Thyroid gland (tissue), 4 donors: ENCODE results near the gene MMP14. TPM values are rescaled to one million over a fixed set of nuclear protein-coding genes. Genes with fewer than 3 reads are reported as not detected.
A peak's percentile ranks its signal among the peaks of the same experiment; 100 is the strongest.
"Not testable (repeated sequence)": the region's sequence is repeated elsewhere in the genome, so short reads cannot be mapped to it uniquely, and the experiment has no call there.

Source experiments
- DNase-seq, 2 donors: peaks; one replicate each; pipeline ENCODE4 v3.0.0-alpha.2; 2019
- H3K27ac ChIP-seq, 3 donors: fragments of 200-600 bp; sonication (generic); 1 replicate in 2 of 3; 2 replicates in 1 of 3; pipeline ENCODE4 v1.5.1; 2016 to 2019; ENCODE audit warnings: mild to moderate bottlenecking in 1 of 3, moderate library complexity in 1 of 3
- H3K27me3 ChIP-seq: fragments of 200-600 bp; sonication (generic); one replicate; pipeline ENCODE4 v1.5.1; 2019
- H3K36me3 ChIP-seq, 2 donors: fragments of 200-600 bp; sonication (generic); one replicate each; pipeline ENCODE4 v1.5.1; 2016 to 2019
- H3K4me1 ChIP-seq, 2 donors: fragments of 200-600 bp; sonication (generic); one replicate each; pipeline ENCODE4 v1.5.1; 2017 to 2019
- H3K4me3 ChIP-seq, 3 donors: fragments of 200-600 bp; sonication (generic); replicated peaks in 1 of 3; 1 replicate in 2 of 3; 2 replicates in 1 of 3; pipeline ENCODE4 v1.5.1; 2016; ENCODE audit warnings: mild to moderate bottlenecking in 1 of 3
- H3K9me3 ChIP-seq: fragments of 200-600 bp; sonication (generic); one replicate; pipeline ENCODE4 v1.5.1; 2017
- CTCF ChIP-seq, 6 experiments: fragments of 200-600 bp in 3 of 6; fragments of 450-650 bp in 3 of 6; sonication (generic) in 3 of 6; IDR thresholded peaks; one replicate each; pipeline ENCODE4 v1.5.1; 2016 to 2019; ENCODE audit warnings: antibody characterized with exemption in 6 of 6, mild to moderate bottlenecking in 2 of 6, inconsistent platforms in 1 of 6, moderate library complexity in 1 of 6
- POLR2A ChIP-seq, 2 donors: fragments of 450-650 bp; IDR thresholded peaks; one replicate each; pipeline ENCODE4 v1.6.1; 2017; ENCODE audit warnings: antibody characterized with exemption in 2 of 2, mild to moderate bottlenecking in 2 of 2, moderate library complexity in 1 of 2
- WGBS, 2 donors: methylation state at CpG; one replicate each; pipeline ENCODE4 v1.1.5; 2017; 5-methylcytosine and 5-hydroxymethylcytosine counted together
- intact Hi-C: fragments of 100-400 bp; cut with DNase I; formaldehyde crosslinking; loops from one replicate; pipeline ENCODE4 v1.15.1; 2023
- total RNA-seq, 4 donors: library from RNA; depleted of rRNA; stranded (reverse); fragments of >200 nt; gene quantifications; one replicate each; pipeline ENCODE4 v1.2.3, GENCODE V29; 2016

The MMP14 gene
- total RNA-seq: 100 to 1,000 TPM in 1 of 4 donors, 10 to 100 TPM in 3; 59.7 to 119 (median 88.5) TPM

GRCh38 chr14:22836301-22837113 lies at the start of gene MMP14:
MMP14 (plus strand) TSS chr14:22836585; CDS start chr14:22836818, 233 bp downstream.
- peak; percentile 84 to 89 for DNase-seq
- WGBS, 2 donors: 2 to 9% methylated on average over 32 to 36 of the region's 46 CpGs
- TF ChIP-seq CTCF (IDR thresholded peaks at IDR 0.05): peak in 3 of 6 experiments; percentile 29 to 39 (median 37)
- peak in 1 of 2 donors; percentile 86 for TF ChIP-seq POLR2A (IDR thresholded peaks at IDR 0.05)

GRCh38 chr14:22786685-22787084 lies 49.7 kb upstream of the MMP14 start:
- intact Hi-C loops: no loop called here
- DNase-seq: no peak
- Histone ChIP-seq H3K36me3 (no peaks in the 10 kb centered on the region), H3K9me3 (no peaks in the 10 kb centered on the region), H3K27ac (no peak overlapping the region), H3K27me3 (no peaks in the 10 kb centered on the region), H3K4me3 (no peak overlapping the region), H3K4me1 (peaks cover 0 to under 1% of the 10 kb centered on the region in 2 donors)
- WGBS, 2 donors: 95 to 98% methylated on average over 4 of the region's 4 CpGs
- TF ChIP-seq POLR2A (IDR thresholded peaks at IDR 0.05) (no peak), CTCF (IDR thresholded peaks at IDR 0.05) (no peak)

More at GRCh38 chr14:22836301-22837113, at the start of gene MMP14:
- peaks cover 11% of the 10 kb centered on the region in 2 donors for H3K36me3 ChIP-seq
- intact Hi-C loops: no loop called here
- H3K27ac ChIP-seq: peak within 1 kb of the TSS; percentile 80 to 97 (median 94)
- no peaks in the 10 kb centered on the region for H3K9me3 ChIP-seq
- no peaks in the 10 kb centered on the region for H3K27me3 ChIP-seq
- H3K4me1 ChIP-seq: peaks cover 15 to 20% of the 10 kb centered on the region in 2 donors
- H3K4me3 ChIP-seq: peak within 1 kb of the TSS; percentile 71 to 95 (median 83)

GRCh38 chr14:22791301-22791700 lies 45.1 kb upstream of the MMP14 start:
- H3K4me1 ChIP-seq: no peaks in the 10 kb centered on the region
- intact Hi-C loops: no loop called here
- no peak overlapping the region for H3K27ac ChIP-seq
- H3K36me3 ChIP-seq: no peaks in the 10 kb centered on the region
- WGBS, 2 donors: 76 to 87% methylated on average over 3 of the region's 3 CpGs
- no peak for TF ChIP-seq CTCF (IDR thresholded peaks at IDR 0.05)
- TF ChIP-seq POLR2A (IDR thresholded peaks at IDR 0.05): no peak
- no peak overlapping the region for H3K4me3 ChIP-seq
- H3K9me3 ChIP-seq: no peaks in the 10 kb centered on the region
- H3K27me3 ChIP-seq: no peaks in the 10 kb centered on the region
- no peak for DNase-seq

- WGBS, 2 donors: 89 to 100% methylated on average over 2 of the region's 2 CpGs
- Histone ChIP-seq H3K27ac (no peak overlapping the region), H3K27me3 (no peaks in the 10 kb centered on the region), H3K4me3 (no peak overlapping the region), H3K9me3 (no peaks in the 10 kb centered on the region), H3K36me3 (no peaks in the 10 kb centered on the region), H3K4me1 (no peaks in the 10 kb centered on the region)
- TF ChIP-seq POLR2A (IDR thresholded peaks at IDR 0.05) (no peak), CTCF (IDR thresholded peaks at IDR 0.05) (no peak)
- DNase-seq: no peak
- intact Hi-C loops: no loop called here
Measured at GRCh38 chr14:22792158-22792557, 44.2 kb upstream of the MMP14 start.

- DNase-seq: not testable (repeated sequence)
Measured at GRCh38 chr14:22793550-22793949, 42.8 kb upstream of the MMP14 start.

More at GRCh38 chr14:22793550-22793949, 42.8 kb upstream of the MMP14 start:
- H3K9me3 ChIP-seq, intact Hi-C loops, H3K4me1 ChIP-seq, H3K27ac ChIP-seq, H3K36me3 ChIP-seq, H3K27me3 ChIP-seq, H3K4me3 ChIP-seq: not testable (repeated sequence)
- WGBS, 2 donors: 81 to 87% methylated on average over 5 of the region's 5 CpGs
